Renal cortical epithelial cell (primary cell): Measurements from ENCODE around the gene RCAN2. TPM values are rescaled to one million over a fixed set of nuclear protein-coding genes. Genes with fewer than 3 reads are reported as not detected.
A peak's percentile ranks its signal among the peaks of the same experiment; 100 is the strongest.
"Not testable (repeated sequence)": the region's sequence is repeated elsewhere in the genome, so short reads cannot be mapped to it uniquely, and the experiment has no call there.

Experiments used
- DNase-seq: peaks from one replicate; pipeline ENCODE4 v3.0.0-alpha.2; 2011; ENCODE audit warnings: low read depth
- total RNA-seq: library from RNA; depleted of rRNA; stranded (reverse); fragments of >200 nt; gene quantifications from 2 replicates; pipeline ENCODE4 v1.2.3, GENCODE V29; 2014

Gene RCAN2
- total RNA-seq, 1 donor from 2014 or later, result 1.6 TPM

DNA sequence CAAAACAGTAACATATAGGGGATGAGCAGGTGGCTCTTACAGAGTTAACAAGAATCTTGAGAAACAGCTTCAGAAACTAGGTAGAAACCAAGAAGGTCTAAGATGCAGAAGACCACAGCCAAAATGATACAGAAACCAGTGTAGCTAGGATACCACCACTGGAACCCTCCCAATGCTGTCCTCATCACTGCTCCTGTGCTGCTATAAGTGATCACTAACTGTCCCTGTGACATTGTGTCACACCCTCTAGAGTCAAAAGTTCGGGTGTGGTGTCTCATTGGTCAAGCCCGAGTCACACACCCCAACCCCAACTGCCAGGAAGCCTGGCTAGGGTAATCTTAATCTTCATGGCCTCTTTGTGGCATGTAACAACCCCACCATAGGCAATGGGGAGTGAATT lies 153.1 kb downstream of the RCAN2 start:
- no peak for DNase-seq

DNA sequence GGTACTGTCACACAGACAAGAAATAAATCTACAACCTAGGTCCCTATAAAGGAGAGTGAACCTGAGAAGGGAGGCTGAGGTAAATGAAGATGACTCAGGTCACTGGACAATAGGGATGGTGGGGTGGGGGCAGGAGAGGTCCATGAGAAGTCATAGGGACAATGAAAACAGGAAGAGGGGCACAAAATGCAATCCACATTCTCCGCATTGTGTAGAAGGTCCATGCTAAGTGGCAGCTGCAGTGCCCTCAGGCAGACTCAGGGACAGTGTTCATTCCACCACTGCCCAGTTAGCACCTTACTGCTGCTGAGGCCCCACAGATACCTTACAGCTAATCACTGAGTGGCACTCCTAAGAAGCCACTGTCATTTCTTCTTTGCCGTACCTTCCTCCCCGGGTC lies 156.8 kb downstream of the RCAN2 start:
- no peak for DNase-seq

DNA sequence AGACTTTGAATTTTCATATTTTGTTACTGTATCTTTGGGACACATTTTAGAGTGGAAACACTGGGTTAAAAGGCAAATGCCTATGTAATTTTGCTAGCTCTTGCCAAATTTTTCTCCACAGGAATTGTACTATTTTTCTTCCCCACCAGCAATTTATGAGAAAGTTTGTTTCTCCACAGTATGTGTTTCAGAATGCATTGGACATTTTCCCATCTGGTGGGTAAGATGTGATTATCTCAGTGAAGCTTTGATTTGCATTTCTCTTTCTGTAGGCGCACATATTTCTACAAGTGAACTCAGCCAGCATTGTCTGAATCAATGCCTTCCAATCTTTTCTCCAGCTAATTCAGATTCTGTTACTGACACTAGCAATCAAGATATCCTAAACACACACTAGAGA lies 157.8 kb downstream of the RCAN2 start:
- no peak for DNase-seq

DNA sequence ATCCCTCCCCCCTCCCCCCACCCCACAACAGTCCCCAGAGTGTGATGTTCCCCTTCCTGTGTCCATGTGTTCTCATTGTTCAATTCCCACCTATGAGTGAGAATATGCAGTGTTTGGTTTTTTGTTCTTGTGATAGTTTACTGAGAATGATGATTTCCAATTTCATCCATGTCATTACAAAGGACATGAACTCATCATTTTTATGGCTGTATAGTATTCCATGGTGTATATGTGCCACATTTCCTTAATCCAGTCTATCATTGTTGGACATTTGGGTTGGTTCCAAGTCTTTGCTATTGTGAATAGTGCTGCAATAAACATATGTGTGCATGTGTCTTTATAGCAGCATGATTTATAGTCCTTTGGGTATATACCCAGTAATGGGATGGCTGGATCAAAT lies 158.8 kb downstream of the RCAN2 start:
- not testable (repeated sequence) for DNase-seq

DNA sequence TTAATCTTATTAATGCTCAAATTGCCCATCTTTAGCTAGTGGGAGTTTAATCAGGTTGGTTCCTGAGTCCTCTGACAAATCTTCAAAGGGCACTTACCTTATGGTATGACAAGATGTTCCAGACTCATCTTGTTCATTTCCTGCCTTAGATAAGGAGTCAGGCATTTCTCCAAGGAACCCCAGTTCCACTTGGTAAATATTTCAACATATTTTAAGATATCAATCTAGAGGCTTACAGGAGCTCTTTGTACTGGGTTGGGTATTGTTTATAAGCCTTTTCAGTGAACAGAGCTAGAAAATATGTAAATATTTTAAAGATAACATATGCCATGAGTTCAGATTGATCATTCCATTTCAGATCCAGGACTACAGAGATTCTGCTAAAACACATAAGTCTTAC lies 159.8 kb downstream of the RCAN2 start:
- DNase-seq, result no peak

DNA sequence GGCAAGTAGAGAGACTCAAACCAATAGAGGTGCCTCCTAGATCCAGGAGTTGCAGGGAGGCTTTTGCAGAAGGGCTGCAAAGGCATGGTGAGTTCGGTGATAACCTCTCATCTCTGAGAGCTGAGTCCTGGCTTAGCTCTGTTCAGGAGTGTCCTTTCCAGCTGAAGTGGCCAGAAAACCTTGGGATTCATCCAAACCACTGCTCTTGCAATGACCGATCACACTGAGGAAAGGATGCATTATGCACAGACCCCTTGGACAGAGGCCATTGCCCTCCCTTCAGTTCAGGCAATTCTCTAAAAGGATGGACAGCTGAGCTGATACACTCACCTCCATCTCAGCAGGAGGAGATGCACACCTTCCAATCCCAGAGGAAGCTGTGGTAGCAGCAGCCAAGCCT lies 161.7 kb downstream of the RCAN2 start:
- peak; percentile 40 for DNase-seq

DNA sequence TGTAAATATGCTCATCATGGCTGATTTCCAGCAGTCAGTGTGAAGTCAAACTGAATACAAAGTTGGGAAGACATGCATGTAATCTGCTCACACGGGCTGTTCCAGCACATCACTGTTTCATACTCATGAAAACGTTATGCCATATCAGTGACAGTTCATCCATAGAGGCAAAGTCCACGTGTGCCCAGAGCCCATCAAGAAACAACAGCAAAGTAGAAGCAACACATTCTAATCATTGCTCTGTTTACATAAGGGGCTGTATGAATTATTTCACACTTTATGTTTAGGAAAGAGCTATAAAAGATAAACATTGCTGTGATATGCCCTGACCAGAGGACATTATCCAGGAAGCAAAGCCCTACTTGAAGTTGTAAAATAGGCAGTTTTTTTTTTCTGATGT lies 163.5 kb downstream of the RCAN2 start:
- no peak for DNase-seq

DNA sequence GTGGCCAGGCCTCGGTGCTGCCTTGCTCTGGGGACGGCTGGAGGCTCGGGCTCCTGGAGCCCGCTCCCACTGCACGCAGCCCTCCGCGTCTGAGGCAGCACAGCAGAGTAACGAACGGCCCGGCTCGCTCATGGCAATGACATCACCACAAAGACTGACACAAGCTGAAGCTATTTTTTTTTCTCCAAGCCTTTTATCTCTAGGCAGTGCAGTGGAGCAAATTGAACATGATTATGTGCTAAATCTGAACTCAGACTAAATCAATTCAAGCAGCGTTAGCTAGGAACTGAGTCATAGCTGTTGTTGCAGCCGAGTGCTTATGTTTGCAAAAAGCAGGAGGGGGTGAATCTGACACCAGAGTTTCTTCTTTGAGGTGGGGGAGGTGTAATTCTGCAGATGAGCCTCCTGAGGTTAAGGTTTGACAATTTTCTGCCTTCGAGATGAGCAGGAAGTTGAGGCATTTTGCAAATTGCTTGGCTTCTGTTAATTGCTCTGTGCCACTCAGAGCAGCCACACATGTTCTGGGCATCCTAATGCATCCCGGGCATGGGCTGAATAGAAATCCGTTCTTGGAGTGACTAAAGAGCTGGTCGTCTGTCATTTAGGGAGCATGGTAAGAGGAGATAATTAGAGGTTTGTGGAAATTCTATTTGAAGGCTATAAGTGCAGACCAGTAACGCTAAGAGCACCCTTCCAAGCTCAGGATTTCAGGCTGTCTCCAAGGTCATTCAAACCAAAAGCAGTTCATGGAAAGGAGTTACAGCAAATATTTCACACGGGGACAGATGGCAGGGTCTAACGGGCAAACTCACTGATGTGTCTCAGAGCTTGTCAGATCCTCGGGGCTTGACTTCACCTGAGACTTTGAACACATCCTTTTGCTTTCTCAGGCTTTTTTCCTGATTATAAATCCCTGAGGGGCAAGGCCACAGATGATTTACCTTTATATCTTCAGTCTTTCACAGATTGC lies 165.4 kb downstream of the RCAN2 start:
- peak; percentile 85 for DNase-seq

DNA sequence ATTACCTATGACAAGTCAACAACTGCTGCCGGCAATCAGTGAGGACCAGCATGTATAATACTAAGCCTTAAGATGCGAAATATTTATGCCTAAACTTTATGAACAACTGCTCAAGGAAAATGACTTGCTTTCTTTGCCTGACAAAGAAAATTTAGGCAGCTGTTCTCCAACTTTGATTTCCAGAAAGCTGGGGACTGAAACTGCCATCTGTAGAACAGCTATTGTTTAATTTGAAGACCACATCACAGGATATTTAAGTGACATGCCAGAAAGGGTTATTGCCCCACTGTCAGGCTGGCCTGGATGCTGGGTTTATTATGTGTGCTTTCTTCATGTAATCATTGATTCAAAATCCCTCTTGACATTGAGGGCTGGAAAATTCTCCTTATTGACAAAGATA lies 166.5 kb downstream of the RCAN2 start:
- no peak for DNase-seq

DNA sequence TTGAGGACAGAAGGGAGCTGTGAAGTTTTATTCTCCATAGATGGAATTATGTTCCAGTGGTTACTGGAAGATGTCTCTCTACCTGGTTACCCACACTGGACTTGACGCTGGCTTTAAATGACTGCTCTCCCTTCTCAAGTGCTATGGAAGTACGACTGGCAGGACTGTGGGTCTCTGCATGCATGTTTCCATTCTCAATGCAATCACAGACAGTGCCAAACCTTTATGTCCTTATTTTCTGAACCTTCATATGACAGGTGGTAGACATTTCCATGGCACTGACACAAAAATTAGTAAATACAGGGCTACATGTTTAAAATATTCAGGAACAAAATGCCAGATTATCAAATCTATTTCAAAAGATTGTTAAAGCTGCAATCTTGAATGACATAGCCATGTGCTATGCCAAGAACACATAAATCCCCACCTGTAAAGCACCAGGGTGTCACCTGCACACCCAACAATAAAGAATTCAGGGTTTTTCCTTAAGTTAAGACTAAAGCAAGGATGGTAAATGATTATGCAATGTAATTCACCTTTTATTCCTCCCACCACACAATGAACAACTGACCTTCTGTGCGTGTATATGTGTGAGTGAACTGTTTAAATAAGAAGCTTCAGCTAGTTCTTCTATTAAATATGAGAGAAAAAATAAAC lies 167.2 kb downstream of the RCAN2 start:
- DNase-seq, result no peak

DNA sequence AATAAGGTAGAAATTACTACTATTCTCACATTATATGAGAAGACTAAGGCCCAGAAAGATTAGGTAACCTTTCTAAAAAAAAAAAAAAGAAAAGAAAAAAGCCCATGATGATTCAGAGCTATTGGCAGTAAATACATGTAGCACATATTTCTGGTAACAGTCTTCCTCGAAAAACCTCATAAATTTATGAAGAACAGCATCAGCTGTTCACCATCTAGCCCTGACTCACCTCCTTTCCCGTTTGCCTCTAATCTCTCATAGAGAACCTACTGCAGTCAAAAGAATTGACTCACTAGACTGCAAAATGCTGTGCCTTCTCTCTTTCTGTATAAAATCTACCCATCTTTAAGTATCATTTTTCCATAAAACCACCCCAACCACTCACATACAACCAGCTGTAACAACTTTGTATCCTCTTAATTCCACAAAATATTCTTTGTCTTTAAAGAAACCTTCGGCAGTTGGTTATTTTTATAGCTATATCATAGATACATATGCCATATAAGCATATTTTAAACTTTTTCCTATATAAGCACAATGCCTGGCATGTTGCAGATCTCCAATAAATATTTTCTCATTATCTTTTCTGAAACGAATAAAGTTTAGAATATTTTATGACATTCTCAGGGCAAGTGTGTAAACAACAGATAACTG lies 167.8 kb downstream of the RCAN2 start:
- peak; percentile 70 for DNase-seq

DNA sequence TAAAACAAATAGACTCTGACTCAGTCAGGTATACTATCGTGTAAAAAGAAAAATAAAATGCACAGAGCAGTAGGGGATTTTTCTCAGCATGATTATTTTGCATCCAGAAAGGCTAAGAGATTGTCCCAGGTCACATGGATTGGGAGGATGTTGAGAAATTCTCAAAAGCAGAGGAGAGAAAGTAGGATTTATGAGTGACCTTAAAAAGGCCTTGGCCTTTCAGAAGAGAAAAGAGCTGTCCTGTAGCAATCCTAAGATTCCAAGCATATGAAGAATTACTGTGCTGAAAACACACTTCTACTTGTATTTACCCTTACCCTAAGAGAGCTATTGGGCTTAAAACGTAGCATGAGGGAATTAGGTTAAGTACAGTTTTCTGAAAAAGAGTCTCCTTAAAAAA lies 170.7 kb downstream of the RCAN2 start:
- DNase-seq, result no peak

DNA sequence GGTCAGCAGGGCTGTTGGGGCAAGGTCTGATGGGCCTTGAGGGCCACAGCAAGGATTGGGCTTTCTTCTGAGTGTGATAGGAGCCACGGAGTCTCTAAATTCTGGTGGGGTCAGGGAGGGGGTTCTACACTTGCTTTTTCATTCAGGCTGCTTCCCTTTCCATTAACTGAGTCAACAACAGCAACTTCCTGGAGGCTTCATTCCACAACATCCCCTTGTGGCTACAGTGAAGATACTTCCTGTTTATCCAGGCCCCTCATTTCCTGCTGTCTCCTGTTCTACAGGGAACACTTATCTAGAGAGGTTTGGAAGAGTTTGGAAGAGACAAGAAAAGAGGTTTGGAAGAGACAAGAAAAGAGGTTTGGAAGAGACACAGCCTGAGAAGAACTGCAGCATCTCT lies 175.7 kb downstream of the RCAN2 start:
- DNase-seq, result no peak

DNA sequence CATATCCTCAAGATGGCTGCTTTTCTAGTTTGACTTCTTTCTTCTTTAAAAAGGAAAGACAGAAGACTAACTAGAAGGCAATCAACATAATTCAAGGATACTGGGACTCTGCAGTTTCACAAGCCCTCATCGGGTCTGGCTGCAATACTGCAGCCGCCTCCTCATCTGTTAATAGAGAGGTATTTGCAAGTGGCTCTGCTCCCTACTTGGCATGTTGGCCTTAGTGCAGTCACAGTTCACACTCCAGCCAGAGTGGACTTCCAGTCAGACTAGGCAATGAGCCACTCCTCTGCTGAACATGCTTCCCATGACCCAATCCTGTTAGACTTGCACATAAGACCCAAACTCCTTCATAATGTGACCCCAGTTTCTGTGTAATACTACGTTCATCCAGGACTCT lies 178.6 kb downstream of the RCAN2 start:
- DNase-seq, result no peak

DNA sequence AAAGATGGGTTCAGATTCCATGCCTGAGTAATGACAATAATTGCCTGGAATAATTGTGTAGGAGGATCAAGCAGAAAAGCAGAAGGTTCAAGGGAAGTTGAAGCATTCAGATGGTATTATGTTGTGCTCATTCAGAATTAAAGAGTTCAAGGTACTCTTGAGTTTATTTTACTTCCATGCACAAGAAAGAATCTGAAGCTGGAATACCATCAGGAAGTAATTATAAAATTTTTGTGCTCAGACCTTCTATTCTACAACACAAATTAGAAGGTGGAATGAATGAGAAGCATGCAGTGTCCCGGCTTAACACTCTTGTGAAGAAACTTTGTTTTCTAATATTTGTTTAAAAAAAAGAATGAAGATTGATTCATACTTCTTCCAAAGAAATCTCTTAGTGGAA lies 181.1 kb downstream of the RCAN2 start:
- no peak for DNase-seq

DNA sequence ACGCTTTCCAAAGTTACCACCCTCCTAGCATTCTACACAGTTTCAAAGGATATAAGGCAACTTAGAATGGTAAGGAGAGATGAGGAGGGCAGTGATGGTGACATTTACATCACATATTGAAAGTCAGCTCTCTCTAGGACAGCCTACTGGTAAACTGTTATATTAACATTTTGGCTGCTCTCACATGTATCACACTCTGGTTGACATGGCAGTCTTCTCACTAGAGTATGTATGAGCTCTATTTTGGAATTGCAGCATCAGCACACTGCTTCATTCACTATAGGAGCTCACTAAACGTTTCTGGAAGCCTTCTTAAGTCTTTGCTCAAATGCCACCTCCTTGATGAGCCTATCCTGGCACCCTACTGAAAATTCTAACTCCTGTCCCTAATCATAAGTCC lies 184.8 kb downstream of the RCAN2 start:
- no peak for DNase-seq

DNA sequence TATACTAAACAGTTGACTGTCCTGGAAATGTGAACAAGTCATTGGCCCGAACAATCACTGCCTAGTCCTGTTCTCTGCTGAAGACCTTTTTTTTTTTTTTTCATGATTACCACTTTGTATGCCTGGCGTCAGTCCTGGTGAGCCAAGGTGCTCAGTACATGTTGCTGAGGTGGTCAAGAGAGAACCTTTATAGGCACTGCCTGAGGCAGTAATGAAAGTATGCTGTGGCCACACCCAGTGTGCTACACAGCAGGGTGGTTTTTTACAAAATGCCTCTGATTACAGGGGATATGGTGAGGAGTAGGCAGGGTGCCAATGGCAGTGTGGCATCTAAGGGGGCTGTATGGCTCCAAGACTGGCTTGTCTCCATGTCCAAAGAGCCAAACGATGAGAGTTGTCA lies 185.4 kb downstream of the RCAN2 start:
- peak; percentile 13 for DNase-seq

DNA sequence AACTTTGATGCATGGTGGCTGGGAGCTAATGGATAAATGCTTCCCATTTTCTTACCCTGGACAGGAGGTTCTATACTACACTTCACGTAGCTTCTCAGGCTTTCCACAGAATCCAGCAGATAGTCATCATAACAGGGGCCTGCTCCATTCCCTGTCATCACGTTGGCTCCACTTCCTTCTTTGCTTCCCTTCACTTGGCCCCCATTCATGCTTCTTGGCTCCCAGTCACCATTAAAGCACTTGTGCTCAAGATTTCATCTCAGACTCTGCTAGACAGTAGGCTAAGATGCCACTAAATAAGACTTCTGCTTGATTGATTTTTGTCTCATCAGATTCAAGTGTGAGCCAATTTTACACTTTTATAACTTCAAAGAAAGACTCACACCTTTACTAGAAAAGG lies 186.0 kb downstream of the RCAN2 start:
- no peak for DNase-seq

DNA sequence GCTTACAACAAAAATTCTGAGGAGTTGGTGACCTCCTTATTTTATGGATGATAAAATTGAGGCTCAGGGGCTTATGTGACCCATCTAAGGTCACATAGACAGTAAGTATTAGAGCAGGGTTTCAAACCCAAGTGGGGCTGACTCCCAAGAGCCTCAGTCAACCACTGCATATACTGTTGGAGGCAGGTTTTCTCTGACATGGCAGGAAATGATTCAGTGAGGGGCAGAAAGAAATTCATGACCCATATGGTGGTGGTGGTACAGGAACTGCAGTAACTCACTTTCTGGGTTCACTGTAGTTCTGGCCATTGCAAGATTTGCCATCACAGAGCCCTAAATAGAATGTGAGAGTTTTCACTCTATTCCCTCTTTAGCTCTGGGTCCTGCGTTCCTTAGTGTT lies 188.4 kb downstream of the RCAN2 start:
- DNase-seq, result no peak

DNA sequence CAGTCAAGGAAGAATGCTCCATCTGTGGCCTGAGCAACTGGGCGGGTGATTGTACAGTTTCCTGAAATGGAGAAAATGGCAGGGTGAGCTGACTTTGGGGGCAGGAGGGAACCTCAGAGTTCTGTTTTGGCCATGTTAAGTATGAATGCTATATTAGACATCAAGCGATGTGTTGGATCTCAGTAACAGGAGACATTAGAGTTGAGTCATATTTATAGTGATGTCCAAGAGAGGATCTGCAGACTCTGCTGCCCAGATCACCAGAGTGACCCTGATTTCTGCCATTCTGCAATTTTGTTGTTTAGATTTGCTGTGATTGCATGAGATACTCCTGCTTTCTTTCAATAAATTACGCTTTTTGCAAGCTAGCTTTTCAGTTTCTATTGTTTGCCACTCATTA lies 189.1 kb downstream of the RCAN2 start:
- DNase-seq, result no peak

DNA sequence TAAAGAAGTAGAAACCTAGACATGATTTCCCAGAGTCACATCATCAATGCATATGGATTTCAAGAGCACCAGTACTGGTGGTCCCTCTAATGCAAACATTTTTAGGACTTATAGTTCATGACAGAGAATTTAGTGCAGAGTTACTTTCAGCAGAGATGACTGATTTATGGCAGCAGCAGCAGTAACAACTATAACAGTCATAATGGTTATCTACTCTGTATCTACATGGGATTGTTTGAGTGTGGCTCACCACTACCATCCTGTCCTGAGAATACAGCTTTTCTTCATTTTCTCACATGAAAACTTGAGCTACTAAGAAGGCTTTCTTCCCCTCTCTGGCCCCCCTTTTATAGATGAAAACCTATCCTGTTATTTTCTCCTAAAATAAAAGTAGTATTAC lies 192.0 kb downstream of the RCAN2 start:
- no peak for DNase-seq

DNA sequence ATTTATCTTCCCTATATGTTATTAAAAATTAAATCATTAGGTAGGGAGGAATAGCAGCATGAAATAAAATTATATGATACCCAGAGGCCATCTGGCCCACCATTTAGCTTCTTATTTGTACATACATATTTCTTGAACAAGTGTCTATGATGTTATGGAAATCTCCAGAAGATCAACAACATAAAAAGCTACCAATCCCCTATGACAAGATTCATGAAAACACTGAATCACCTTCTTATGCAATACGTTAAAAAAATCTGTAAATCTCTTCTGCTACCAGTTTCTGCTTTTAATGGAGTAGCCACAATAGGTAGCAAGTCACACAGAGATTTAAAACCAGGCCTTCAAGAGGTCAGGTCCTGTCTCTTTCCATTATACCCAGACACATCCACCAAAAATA lies 194.7 kb downstream of the RCAN2 start:
- peak; percentile 16 for DNase-seq
